Epidermal melanocyte (primary cell): Measurements from ENCODE around the gene SPAG5.

Experiments used
- DNase-seq: peaks from one replicate; pipeline ENCODE4 v3.0.0; 2011; ENCODE audit warnings: low spot score; ENCODE audit not compliant: insufficient read length

Gene SPAG5

GRCh38 chr17:28545141-28545503 lies 53.7 kb downstream of the SPAG5 start:
- no peak for DNase-seq

- no peak for DNase-seq
Measured at GRCh38 chr17:28544402-28545140, 54.3 kb downstream of the SPAG5 start.

GRCh38 chr17:28541439-28541838 lies 57.4 kb downstream of the SPAG5 start:
- DNase-seq = no peak

- DNase-seq = no peak
Measured at GRCh38 chr17:28540231-28540630, 58.6 kb downstream of the SPAG5 start.

- DNase-seq = no peak
Measured at GRCh38 chr17:28538296-28538895, 60.4 kb downstream of the SPAG5 start.

- no peak for DNase-seq
Measured at GRCh38 chr17:28537219-28537610, 61.6 kb downstream of the SPAG5 start.

GRCh38 chr17:28536532-28537218 lies 62.1 kb downstream of the SPAG5 start:
- no peak for DNase-seq

GRCh38 chr17:28534740-28535375 lies 64.0 kb downstream of the SPAG5 start:
- no peak for DNase-seq

- no peak for DNase-seq
Measured at GRCh38 chr17:28533091-28533807, 65.6 kb downstream of the SPAG5 start.

- no peak for DNase-seq
Measured at GRCh38 chr17:28532050-28532960, 66.5 kb downstream of the SPAG5 start.

GRCh38 chr17:28530926-28531325 lies 67.9 kb downstream of the SPAG5 start:
- no peak for DNase-seq

- DNase-seq = no peak
Measured at GRCh38 chr17:28530250-28530649, 68.6 kb downstream of the SPAG5 start.

GRCh38 chr17:28529013-28529400 lies 69.8 kb downstream of the SPAG5 start:
- no peak for DNase-seq

GRCh38 chr17:28528327-28529012 lies 70.4 kb downstream of the SPAG5 start:
- no peak for DNase-seq

- no peak for DNase-seq
Measured at GRCh38 chr17:28527859-28528258, 71.0 kb downstream of the SPAG5 start.
